Body of pancreas (tissue), 4 donors: ENCODE measurements around the gene TTC3. TPM values are rescaled to one million over a fixed set of nuclear protein-coding genes. Genes with fewer than 3 reads are reported as not detected.

Source experiments
- ATAC-seq: fragments of 150-250 bp; one replicate; pipeline ENCODE4 v1.9.1; 2016
- DNase-seq, 4 donors: peaks; one replicate each; pipeline ENCODE4 v3.0.0-alpha.2; 2019
- H3K27ac ChIP-seq, 4 donors: fragments of 200-600 bp; sonication (generic); 1 replicate in 3 of 4; 2 replicates in 1 of 4; pipeline versions ENCODE4 v1.5.1 to v1.6.1; 2016 to 2019; ENCODE audit warnings: mild to moderate bottlenecking in 1 of 4, mixed read lengths in 1 of 4, moderate library complexity in 1 of 4
- H3K27me3 ChIP-seq, 2 donors: fragments of 200-600 bp; sonication (generic); one replicate each; pipeline ENCODE4 v1.6.0; 2016; ENCODE audit warnings: mild to moderate bottlenecking in 1 of 2
- H3K36me3 ChIP-seq, 2 donors: fragments of 200-600 bp; sonication (generic); replicated peaks in 1 of 2; 2 replicates each; pipeline ENCODE4 v1.5.1; 2016; ENCODE audit warnings: low read depth in 2 of 2; ENCODE audit not compliant: insufficient read depth in 1 of 2
- H3K4me1 ChIP-seq: fragments of 200-600 bp; sonication (generic); one replicate; pipeline ENCODE4 v1.6.0; 2016
- H3K4me3 ChIP-seq, 2 donors: fragments of 200-600 bp; sonication (generic); 1 replicate in 1 of 2; 2 replicates in 1 of 2; pipeline ENCODE4 v1.5.1; 2016 to 2019
- H3K9me3 ChIP-seq, 3 donors: fragments of 200-600 bp; sonication (generic); 1 replicate in 2 of 3; 2 replicates in 1 of 3; pipeline ENCODE4 v1.5.1; 2016
- CTCF ChIP-seq, 7 experiments: fragments of 450-650 bp in 4 of 7; fragments of 200-600 bp in 3 of 7; sonication (generic) in 3 of 7; IDR thresholded peaks; one replicate each; pipeline ENCODE4 v1.5.1; 2016 to 2019; ENCODE audit warnings: antibody characterized with exemption in 7 of 7
- POLR2A ChIP-seq, 3 donors: fragments of 450-650 bp; IDR thresholded peaks; one replicate each; pipeline ENCODE4 v1.6.1; 2016; ENCODE audit warnings: antibody characterized with exemption in 3 of 3, mild to moderate bottlenecking in 2 of 3
- WGBS, 2 donors: methylation state at CpG; one replicate each; pipeline ENCODE4 v1.1.5; 2017; 5-methylcytosine and 5-hydroxymethylcytosine counted together
- intact Hi-C: fragments of 100-400 bp; cut with DNase I; formaldehyde crosslinking; loops from one replicate; pipeline ENCODE4 v1.15.1; 2023
- total RNA-seq, 2 donors: library from RNA; depleted of rRNA; stranded (reverse); fragments of >200 nt; gene quantifications; one replicate each; pipeline ENCODE4 v1.1.0, GENCODE V29; 2016

Gene TTC3
- total RNA-seq, 2 donors from 2014 or later: 99.9 to 246 TPM

DNA sequence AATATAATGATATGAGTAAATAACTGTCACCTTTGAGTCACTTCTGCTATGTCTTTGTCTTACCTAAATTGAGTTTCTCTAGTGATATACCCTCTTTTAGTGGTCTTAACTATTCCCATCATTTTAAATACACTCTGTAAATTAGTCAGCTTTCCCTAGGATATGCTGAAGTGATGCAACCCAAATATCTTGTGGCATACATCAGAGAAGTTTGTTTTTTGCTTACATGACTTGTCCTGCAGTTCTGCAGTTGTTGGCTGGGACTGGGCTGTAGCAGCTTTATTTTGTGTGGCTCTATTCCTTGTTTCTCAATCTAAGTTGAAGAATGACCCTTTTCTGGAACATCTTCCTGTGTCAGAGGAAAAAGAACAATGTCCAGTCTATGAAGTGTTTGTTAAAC is 76.4 kb downstream of the TTC3 start:
- intact Hi-C loops: no loop called here
- Histone ChIP-seq H3K4me1 (peaks cover 15% of the 10 kb centered on the region), H3K4me3 (no peak overlapping the region), H3K36me3 (peaks cover 0 to 13% of the 10 kb centered on the region in 2 donors), H3K27ac (no peak overlapping the region), H3K27me3 (no peaks in the 10 kb centered on the region), H3K9me3 (no peaks in the 10 kb centered on the region)
- TF ChIP-seq POLR2A (IDR thresholded peaks at IDR 0.05) (no peak), CTCF (IDR thresholded peaks at IDR 0.05) (no peak)
- DNase-seq: peak in 1 of 4 donors; percentile 9
- ATAC-seq: no peak

DNA sequence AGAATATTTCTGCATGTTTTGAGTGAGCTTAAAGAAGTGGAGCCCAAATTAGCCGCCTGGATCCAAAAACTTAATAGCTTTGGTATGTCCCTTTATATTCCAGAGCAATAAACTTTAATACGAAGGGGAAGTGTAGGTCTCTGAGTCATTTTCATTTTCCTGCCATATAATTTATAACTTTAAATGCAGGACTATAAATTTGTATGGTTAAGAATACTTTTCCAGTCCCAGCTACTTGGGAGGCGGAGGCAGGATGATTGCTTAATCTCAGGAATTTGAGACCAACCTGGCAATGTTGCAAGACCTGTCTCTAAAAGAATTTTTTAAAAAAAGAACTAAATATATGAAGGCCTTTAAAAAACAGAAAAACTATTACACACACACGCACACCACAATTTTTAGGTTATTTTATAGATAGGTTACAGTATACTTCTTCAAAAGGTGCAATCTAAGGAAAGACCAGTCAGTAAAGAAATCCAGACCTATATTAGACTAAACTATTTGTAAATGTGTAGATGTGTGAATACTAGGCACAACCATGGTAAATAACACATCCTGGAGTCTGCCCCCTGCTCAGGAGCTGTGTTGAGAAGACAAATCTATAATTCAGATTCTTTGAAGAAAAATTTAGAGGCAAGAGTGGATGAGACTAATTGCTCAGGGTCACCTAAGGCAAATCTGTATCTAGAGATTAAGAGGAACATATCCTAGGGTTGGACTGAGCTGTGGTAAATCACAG is 80.3 kb downstream of the TTC3 start:
- intact Hi-C loops: no loop called here
- 61 to 65% methylated on average over 4 of the region's 4 CpGs for WGBS, 2 donors
- Histone ChIP-seq H3K27me3 (no peaks in the 10 kb centered on the region), H3K4me1 (peaks cover 19% of the 10 kb centered on the region), H3K4me3 (no peak overlapping the region), H3K9me3 (no peaks in the 10 kb centered on the region), H3K27ac (peak overlapping the region in 3 of 4 donors; percentile 49 to 71 (median 70)), H3K36me3 (peaks cover 0 to 8% of the 10 kb centered on the region in 2 donors)
- peak in 2 of 4 donors; percentile 18 to 32 for DNase-seq
- TF ChIP-seq CTCF (IDR thresholded peaks at IDR 0.05) (no peak), POLR2A (IDR thresholded peaks at IDR 0.05) (no peak)
- peak; percentile 34 for ATAC-seq

DNA sequence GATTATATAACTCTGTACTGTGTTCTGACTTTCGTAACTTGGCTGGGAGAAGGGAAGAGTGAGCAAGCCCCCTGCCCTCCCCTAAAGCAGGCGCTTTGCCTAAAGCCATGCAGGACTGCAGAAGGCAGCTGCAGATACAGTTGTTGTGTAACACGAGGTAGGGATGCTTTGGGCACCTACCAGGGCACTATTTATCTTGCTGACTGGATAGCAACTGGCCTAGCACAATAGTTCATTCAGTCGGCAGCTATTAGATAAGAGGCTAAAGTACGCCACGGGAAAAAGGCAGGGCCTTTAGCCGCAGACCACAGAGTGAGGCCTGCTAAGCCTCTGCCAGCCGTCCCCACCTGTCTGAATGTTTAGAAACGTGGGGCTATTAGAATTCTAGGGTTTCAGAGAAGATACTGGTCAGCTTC is 80.9 kb downstream of the TTC3 start:
- H3K27ac ChIP-seq: peak overlapping the region; percentile 49 to 71 (median 69)
- H3K4me3 ChIP-seq: no peak overlapping the region
- no peaks in the 10 kb centered on the region for H3K9me3 ChIP-seq
- H3K27me3 ChIP-seq: no peaks in the 10 kb centered on the region
- 41 to 64% methylated on average over 9 of the region's 9 CpGs for WGBS, 2 donors
- ATAC-seq (peak; percentile 82), DNase-seq (peak in 3 of 4 donors; percentile 39 to 50 (median 42))
- peaks cover 19% of the 10 kb centered on the region for H3K4me1 ChIP-seq
- intact Hi-C loops: no loop called here
- TF ChIP-seq POLR2A (IDR thresholded peaks at IDR 0.05): no peak
- no peak for TF ChIP-seq CTCF (IDR thresholded peaks at IDR 0.05)
- peaks cover 0 to 8% of the 10 kb centered on the region in 2 donors for H3K36me3 ChIP-seq

DNA sequence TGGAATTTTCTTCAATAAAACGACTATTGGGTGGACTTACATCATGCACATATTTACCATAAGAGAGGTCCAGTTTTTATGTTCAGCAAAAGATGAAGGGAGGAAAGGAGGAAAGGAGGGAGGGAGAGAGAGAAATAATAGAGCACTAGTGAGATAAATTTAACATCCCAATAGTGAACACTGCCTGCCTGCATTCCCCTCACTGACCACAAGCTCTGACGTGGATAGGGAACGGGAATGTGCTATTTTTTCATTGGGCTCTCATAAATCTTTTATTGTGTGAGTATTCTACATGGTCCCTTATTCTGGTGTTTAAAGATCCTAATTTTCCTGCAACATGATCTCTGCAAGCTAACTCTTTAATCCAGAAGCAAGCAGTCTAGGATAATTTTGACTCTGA is 82.1 kb downstream of the TTC3 start:
- WGBS, 2 donors: 72 to 73% methylated on average over 3 of the region's 3 CpGs
- H3K27me3 ChIP-seq: no peaks in the 10 kb centered on the region
- intact Hi-C loops: no loop called here

More for the DNA sequence above, 82.1 kb downstream of the TTC3 start:
- ATAC-seq: no peak
- no peaks in the 10 kb centered on the region for H3K9me3 ChIP-seq
- TF ChIP-seq CTCF (IDR thresholded peaks at IDR 0.05): no peak
- no peak for TF ChIP-seq POLR2A (IDR thresholded peaks at IDR 0.05)
- no peak for DNase-seq
- H3K4me1 ChIP-seq: peaks cover 19% of the 10 kb centered on the region
- peaks cover 0 to 3% of the 10 kb centered on the region in 2 donors for H3K36me3 ChIP-seq
- H3K27ac ChIP-seq: no peak overlapping the region
- no peak overlapping the region for H3K4me3 ChIP-seq
